SK-N-SH treated with all-trans-retinoic acid at 6 μM for 48 hours (cell line): Measurements from ENCODE around the gene GALNT5.

ENCODE experiments used
- ATAC-seq: fragments of 200-7000 bp; cut with Tn5 transposase; 3 replicates; pipeline ENCODE4 v1.9.1; 2020; ENCODE audit warnings: mild to moderate bottlenecking, moderate library complexity
- ARNTL ChIP-seq: fragments of 450-650 bp; formaldehyde crosslinking; IDR thresholded peaks from 2 replicates; pipeline ENCODE4 v1.5.0; 2020; ENCODE audit warnings: low read depth, mild to moderate bottlenecking, moderate library complexity, borderline replicate concordance
- BACH2 ChIP-seq: fragments of 250-450 bp; sonication (Bioruptor Pico); IDR thresholded peaks from 2 replicates; pipeline ENCODE4 v1.9.0; 2021; ENCODE audit warnings: mild to moderate bottlenecking, borderline replicate concordance
- CREB5 ChIP-seq: fragments of 250-450 bp; sonication (Bioruptor Pico); IDR thresholded peaks from 2 replicates; pipeline ENCODE4 v1.5.1; 2020; ENCODE audit warnings: low read depth, mild to moderate bottlenecking, moderate library complexity
- CSDC2 ChIP-seq: fragments of 250-450 bp; sonication (Bioruptor Pico); IDR thresholded peaks from 2 replicates; pipeline ENCODE4 v1.5.0; 2020; ENCODE audit warnings: mild to moderate bottlenecking, moderate library complexity
- CSRNP3 ChIP-seq: fragments of 250-450 bp; sonication (Bioruptor Pico); IDR thresholded peaks from 2 replicates; pipeline ENCODE4 v1.5.1; 2021; ENCODE audit warnings: mild to moderate bottlenecking, moderate library complexity
- ESRRG ChIP-seq: fragments of 250-450 bp; sonication (Bioruptor Pico); IDR thresholded peaks from 2 replicates; pipeline ENCODE4 v1.6.1; 2021; ENCODE audit warnings: mild to moderate bottlenecking
- ISL1 ChIP-seq: fragments of 250-450 bp; sonication (Bioruptor Pico); IDR thresholded peaks from 2 replicates; pipeline ENCODE4 v2.1.2; 2022; ENCODE audit warnings: mild to moderate bottlenecking, moderate library complexity
- OSR1 ChIP-seq: fragments of 250-450 bp; sonication (Bioruptor Pico); IDR thresholded peaks from 2 replicates; pipeline ENCODE4 v1.8.0; 2022; ENCODE audit warnings: moderate library complexity, mild to moderate bottlenecking, inconsistent platforms
- POU6F1 ChIP-seq: fragments of 250-450 bp; sonication (Bioruptor Pico); IDR thresholded peaks from 2 replicates; pipeline ENCODE4 v1.8.0; 2021; ENCODE audit warnings: low read depth, mild to moderate bottlenecking, moderate library complexity, borderline replicate concordance
- PPARA ChIP-seq: fragments of 250-450 bp; sonication (Bioruptor Pico); IDR thresholded peaks from 2 replicates; pipeline ENCODE4 v1.5.0; 2020; ENCODE audit warnings: mild to moderate bottlenecking, borderline replicate concordance
- RARB ChIP-seq: fragments of 250-450 bp; sonication (Bioruptor Pico); IDR thresholded peaks from 2 replicates; pipeline ENCODE4 v1.8.0; 2021; ENCODE audit warnings: mild to moderate bottlenecking, moderate library complexity
- SNAI2 ChIP-seq: fragments of 250-450 bp; sonication (Bioruptor Pico); IDR thresholded peaks from 2 replicates; pipeline ENCODE4 v1.5.0; 2020; ENCODE audit warnings: mild to moderate bottlenecking, moderate library complexity
- TCF4 ChIP-seq: fragments of 250-450 bp; sonication (Bioruptor Pico); IDR thresholded peaks from 2 replicates; pipeline ENCODE4 v1.8.0; 2021; ENCODE audit warnings: mild to moderate bottlenecking, moderate library complexity, borderline replicate concordance
- TOX ChIP-seq: fragments of 250-450 bp; sonication (Bioruptor Pico); IDR thresholded peaks from 2 replicates; pipeline ENCODE4 v1.8.0; 2021; ENCODE audit warnings: mild to moderate bottlenecking, moderate library complexity, borderline replicate concordance
- TSHZ2 ChIP-seq: fragments of 250-450 bp; sonication (Bioruptor Pico); IDR thresholded peaks from 2 replicates; pipeline ENCODE4 v1.5.0; 2020; ENCODE audit warnings: mild to moderate bottlenecking, moderate library complexity
- ZFP3 ChIP-seq: fragments of 250-450 bp; sonication (Bioruptor Pico); IDR thresholded peaks from 2 replicates; pipeline ENCODE4 v1.5.0; 2020; ENCODE audit warnings: mild to moderate bottlenecking, moderate library complexity
- ZFP30 ChIP-seq: fragments of 450-650 bp; formaldehyde crosslinking; IDR thresholded peaks from 2 replicates; pipeline ENCODE4 v1.5.0; 2022; ENCODE audit warnings: mild to moderate bottlenecking, moderate library complexity
- ZNF565 ChIP-seq: fragments of 450-650 bp; formaldehyde crosslinking; conservative IDR thresholded peaks from 2 replicates; pipeline ENCODE4 v1.5.0; 2020; ENCODE audit warnings: low read depth, mild to moderate bottlenecking, moderate library complexity
- ZNF8 ChIP-seq: fragments of 450-650 bp; formaldehyde crosslinking; IDR thresholded peaks from 2 replicates; pipeline ENCODE4 v1.5.0; 2020; ENCODE audit warnings: mild to moderate bottlenecking, moderate library complexity

The GALNT5 gene

GRCh38 chr2:157321466-157321865, 64.0 kb downstream of the GALNT5 start (continued):
- TF ChIP-seq ZNF565 (CRISPR knock-in tag): no peak

- TF ChIP-seq ZFP3 (CRISPR knock-in tag) (no peak), ZFP30 (CRISPR knock-in tag) (no peak), ISL1 (CRISPR knock-in tag) (no peak), OSR1 (CRISPR knock-in tag) (no peak), CSRNP3 (no peak), ESRRG (CRISPR knock-in tag) (no peak), RARB (no peak), PPARA (CRISPR knock-in tag) (no peak), ARNTL (CRISPR knock-in tag) (no peak)
- ATAC-seq: no peak
Observed at GRCh38 chr2:157322432-157322831, 64.9 kb downstream of the GALNT5 start.

GRCh38 chr2:157324331-157324843, 66.9 kb downstream of the GALNT5 start:
- no peak for ATAC-seq

GRCh38 chr2:157325786-157326185, 68.3 kb downstream of the GALNT5 start, which contains the start of gene ERMN:
TSS of gene ERMN (minus strand) at chr2:157325824. CDS start at chr2:157325642, 182 bp downstream.
- TF ChIP-seq POU6F1 (CRISPR knock-in tag) (no peak), BACH2 (CRISPR knock-in tag) (no peak)
- no peak for ATAC-seq

More at GRCh38 chr2:157324331-157324843, 66.9 kb downstream of the GALNT5 start:
- no peak for TF ChIP-seq TSHZ2 (CRISPR knock-in tag)
- no peak for TF ChIP-seq ZNF8 (CRISPR knock-in tag)
- TF ChIP-seq TOX (CRISPR knock-in tag): no peak
- TF ChIP-seq CSDC2 (CRISPR knock-in tag): no peak
- no peak for TF ChIP-seq ZFP30 (CRISPR knock-in tag)
- no peak for TF ChIP-seq TCF4 (CRISPR knock-in tag)
- no peak for TF ChIP-seq SNAI2 (CRISPR knock-in tag)
- no peak for TF ChIP-seq PPARA (CRISPR knock-in tag)
- TF ChIP-seq CREB5 (CRISPR knock-in tag): no peak
- TF ChIP-seq POU6F1 (CRISPR knock-in tag): no peak
- TF ChIP-seq, all 23 proteins: peak for 0
